Endodermal cell (in vitro differentiated cells): ENCODE data around the gene MARK3. TPM values are rescaled to one million over a fixed set of nuclear protein-coding genes. Genes with fewer than 3 reads are reported as not detected.
A peak's percentile ranks its signal among the peaks of the same experiment; 100 is the strongest.

ENCODE experiments used
- DNase-seq: peaks from one replicate; pipeline ENCODE4 v3.0.0-alpha.2; 2017
- H3K27ac ChIP-seq: 2 replicates; pipeline ENCODE4 v1.5.1; 2013; ENCODE audit warnings: mild to moderate bottlenecking, low read depth, low read length, moderate library complexity
- H3K27me3 ChIP-seq: 2 replicates; pipeline ENCODE4 v1.6.1; 2013; ENCODE audit warnings: mild to moderate bottlenecking, low read length, moderate library complexity; ENCODE audit not compliant: insufficient read depth, control insufficient read depth, poor library complexity, severe bottlenecking
- H3K36me3 ChIP-seq: 2 replicates; pipeline ENCODE4 v1.7.0; 2013; ENCODE audit warnings: mild to moderate bottlenecking, low read length, moderate library complexity; ENCODE audit not compliant: control insufficient read depth, insufficient read depth
- H3K4me1 ChIP-seq: one replicate; pipeline ENCODE4 v1.7.0; 2013; ENCODE audit warnings: low read length; ENCODE audit not compliant: control insufficient read depth, insufficient read depth
- H3K4me3 ChIP-seq: 2 replicates; pipeline ENCODE4 v1.5.1; 2013; ENCODE audit warnings: mild to moderate bottlenecking, low read length, moderate library complexity
- H3K9ac ChIP-seq: 2 replicates; pipeline ENCODE4 v1.6.1; 2013; ENCODE audit warnings: mild to moderate bottlenecking, low read length, moderate library complexity; ENCODE audit not compliant: poor library complexity, severe bottlenecking; ENCODE audit errors: extremely low read depth
- H3K9me3 ChIP-seq: 2 replicates; pipeline ENCODE4 v1.6.1; 2013; ENCODE audit warnings: mild to moderate bottlenecking, low read length, moderate library complexity; ENCODE audit not compliant: control insufficient read depth
- H3K27ac Mint-ChIP-seq: 2 replicates; pipeline ENCODE4 v1.8.0; 2020; ENCODE audit warnings: mixed read lengths
- H3K27me3 Mint-ChIP-seq: 2 replicates; pipeline ENCODE4 v1.8.0; 2021; ENCODE audit warnings: mild to moderate bottlenecking, mixed read lengths; ENCODE audit not compliant: insufficient read depth
- H3K36me3 Mint-ChIP-seq: 2 replicates; pipeline ENCODE4 v1.8.0; 2020; ENCODE audit warnings: low read depth, mixed read lengths
- H3K4me1 Mint-ChIP-seq: 2 replicates; pipeline ENCODE4 v1.8.0; 2020; ENCODE audit warnings: mixed read lengths
- H3K4me3 Mint-ChIP-seq: 2 replicates; pipeline ENCODE4 v1.8.0; 2020; ENCODE audit warnings: mild to moderate bottlenecking, moderate library complexity, mixed read lengths
- H3K9me3 Mint-ChIP-seq: 2 replicates; pipeline ENCODE4 v1.8.0; 2020; ENCODE audit warnings: mild to moderate bottlenecking, mixed read lengths
- CTCF ChIP-seq: fragments of 200-600 bp; sonication (generic); conservative IDR thresholded peaks from 2 replicates; pipeline ENCODE4 v1.5.0; 2021; ENCODE audit warnings: antibody characterized with exemption, mild to moderate bottlenecking
- WGBS, 2 experiments: methylation state at CpG; one replicate each; pipeline versions ENCODE4 v1.1.5 to v1.1.7; 2013; ENCODE audit warnings: missing lambda C conversion rate in 2 of 2, mixed read lengths in 1 of 2; ENCODE audit not compliant: insufficient coverage in 1 of 2, insufficient read length in 1 of 2; 5-methylcytosine and 5-hydroxymethylcytosine counted together
- total RNA-seq, 2 donors: library from RNA; stranded (reverse); fragmentation: NEBNext Ultra II Directional in 1 of 2; extraction: Animal tissue kit (Norgen Biotek cat#: 25700) in 1 of 2; gene quantifications; 2 replicates in 1 of 2; 3 replicates in 1 of 2; pipeline ENCODE4 v1.2.1, GENCODE V29; 2021

The MARK3 gene
- total RNA-seq, 2 donors from 2014 or later: 95.8 to 106 TPM

- Mint-ChIP-seq H3K36me3 (peaks cover 14% of the 10 kb centered on the region), H3K9me3 (no peaks in the 10 kb centered on the region), H3K27me3 (peaks cover 10% of the 10 kb centered on the region), H3K4me1 (peaks cover 15% of the 10 kb centered on the region), H3K4me3 (peak overlapping the region; percentile 67), H3K27ac (peak overlapping the region; percentile 79)
- Histone ChIP-seq H3K27me3 (peaks cover 11% of the 10 kb centered on the region), H3K4me3 (no peak overlapping the region), H3K9me3 (no peaks in the 10 kb centered on the region), H3K36me3 (peaks cover 19% of the 10 kb centered on the region), H3K4me1 (peaks cover 11% of the 10 kb centered on the region), H3K9ac (no peak overlapping the region), H3K27ac (peak overlapping the region; percentile 44)
- no peak for DNase-seq
- TF ChIP-seq CTCF: no peak
- WGBS, 2 experiments: 91% methylated on average over 9 to 13 of the region's 13 CpGs
These were observed 134.0 kb downstream of the MARK3 start for GRCh38 chr14:103519043-103519836.

- H3K27ac Mint-ChIP-seq: peak overlapping the region; percentile 79
- no peaks in the 10 kb centered on the region for H3K9me3 Mint-ChIP-seq
- peak overlapping the region; percentile 80 for H3K4me3 ChIP-seq
- H3K4me1 Mint-ChIP-seq: peaks cover 21% of the 10 kb centered on the region
- WGBS, 2 experiments: 90 to 96% methylated on average over 13 to 22 of the region's 22 CpGs
- no peak overlapping the region for H3K9ac ChIP-seq
- H3K4me1 ChIP-seq: peaks cover 16% of the 10 kb centered on the region
- H3K36me3 ChIP-seq: peaks cover 19% of the 10 kb centered on the region
- H3K9me3 ChIP-seq: no peaks in the 10 kb centered on the region
- H3K27me3 Mint-ChIP-seq: peaks cover 14% of the 10 kb centered on the region
- peak overlapping the region; percentile 67 for H3K4me3 Mint-ChIP-seq
- H3K27ac ChIP-seq: peak overlapping the region; percentile 22
- H3K36me3 Mint-ChIP-seq: peaks cover 10% of the 10 kb centered on the region
- no peak for TF ChIP-seq CTCF
- no peak for DNase-seq
- H3K27me3 ChIP-seq: peaks cover 11% of the 10 kb centered on the region
These were observed 134.6 kb downstream of the MARK3 start for GRCh38 chr14:103519837-103520212.

- peaks cover 19% of the 10 kb centered on the region for H3K36me3 ChIP-seq
- no peaks in the 10 kb centered on the region for H3K9me3 ChIP-seq
- no peak overlapping the region for H3K9ac ChIP-seq
- Mint-ChIP-seq H3K4me1 (peaks cover 25% of the 10 kb centered on the region), H3K36me3 (peaks cover 9% of the 10 kb centered on the region), H3K4me3 (peak overlapping the region; percentile 67), H3K9me3 (no peaks in the 10 kb centered on the region), H3K27me3 (peaks cover 14% of the 10 kb centered on the region), H3K27ac (peak overlapping the region; percentile 79)
- peaks cover 11% of the 10 kb centered on the region for H3K27me3 ChIP-seq
- no peak for TF ChIP-seq CTCF
- peaks cover 17% of the 10 kb centered on the region for H3K4me1 ChIP-seq
- 84 to 87% methylated on average over 5 to 10 of the region's 10 CpGs for WGBS, 2 experiments
- peak overlapping the region; percentile 80 for H3K4me3 ChIP-seq
- H3K27ac ChIP-seq: peak overlapping the region; percentile 70
- DNase-seq: no peak
These were observed 135.0 kb downstream of the MARK3 start for GRCh38 chr14:103520269-103520656.
